GM18499 (cell line): ENCODE measurements around the gene RIPOR2.

ENCODE experiments used
- ATAC-seq: cut with Tn5 transposase; IDR thresholded peaks from one replicate; pipeline ENCODE4 v1.9.1; 2021; ENCODE audit warnings: moderate number of reproducible peaks; ENCODE audit not compliant: insufficient read depth, unreplicated experiment

RIPOR2 gene

DNA sequence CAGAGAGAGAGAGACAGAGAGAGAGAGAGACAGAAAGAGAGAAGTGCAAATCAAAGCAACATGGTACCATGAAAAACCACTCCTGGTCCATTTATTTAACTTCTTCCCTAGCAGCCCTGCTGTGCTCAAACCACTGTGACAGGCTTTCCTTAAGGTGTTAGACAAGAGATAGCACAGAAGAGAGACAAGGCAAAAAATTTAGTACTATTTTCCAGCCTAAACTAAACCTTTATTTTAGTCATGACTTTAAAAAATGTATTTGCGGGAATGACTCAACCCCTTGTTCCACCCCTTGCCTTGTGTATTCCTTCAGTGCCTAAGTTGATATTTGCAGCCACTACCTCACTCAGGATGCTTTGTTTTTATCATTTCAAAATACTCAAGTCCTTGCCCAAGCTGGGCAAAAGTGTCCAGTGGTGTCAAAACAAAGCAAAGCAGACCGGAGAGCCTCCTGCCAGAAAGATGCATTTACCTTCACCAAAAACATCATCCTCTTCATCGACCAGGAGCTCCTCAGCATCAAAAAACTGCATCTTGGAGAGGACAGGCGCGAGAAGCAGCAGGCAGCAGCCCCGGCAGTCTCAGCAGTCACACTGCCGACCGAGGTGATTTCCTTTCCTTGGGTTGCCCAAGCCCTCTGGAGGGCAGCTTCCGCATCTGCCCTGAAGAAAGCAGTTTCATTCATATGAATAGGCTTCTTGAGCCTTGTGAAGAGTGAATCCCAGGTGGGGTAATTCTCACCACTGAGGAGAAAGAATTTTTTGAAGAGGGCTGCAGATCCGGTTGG is at the start of gene RIPOR2:
TSS of gene RIPOR2 (minus strand) at position 595 of the 787 bp plus-strand sequence. CDS start at position 533, 62 bp downstream.
- no peak for ATAC-seq

GRCh38 chr6:24985323-24985722 is 49.6 kb upstream of the RIPOR2 start:
- ATAC-seq, result no peak

- ATAC-seq, result no peak
These were observed 46.5 kb upstream of the RIPOR2 start for GRCh38 chr6:24982231-24982630.

GRCh38 chr6:24981386-24981760 is 45.6 kb upstream of the RIPOR2 start:
- ATAC-seq, result no peak

GRCh38 chr6:24980507-24981385 is 45.0 kb upstream of the RIPOR2 start:
- no peak for ATAC-seq

DNA sequence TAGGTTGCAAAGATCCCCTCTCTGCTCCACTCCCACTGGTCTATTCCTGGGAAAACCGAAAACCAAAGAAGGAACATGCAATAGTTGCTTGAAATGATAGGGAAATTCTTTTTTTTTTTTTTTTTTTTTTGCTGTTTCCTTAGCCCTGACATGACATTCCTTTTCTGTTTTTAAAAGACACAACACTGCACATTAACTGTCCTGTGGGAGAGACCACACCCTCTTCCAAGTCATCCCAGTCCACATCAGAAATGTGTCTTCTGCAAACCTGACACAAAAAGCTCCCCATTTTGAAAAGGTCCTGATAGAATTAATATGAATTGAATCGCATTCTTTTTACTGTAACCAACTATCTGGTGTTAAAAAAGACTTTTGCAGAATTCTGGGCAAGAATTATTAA is 43.4 kb upstream of the RIPOR2 start:
- ATAC-seq, result no peak

GRCh38 chr6:24974182-24975171 is 38.7 kb upstream of the RIPOR2 start:
- peak; percentile 85 for ATAC-seq

- no peak for ATAC-seq
These were observed 36.7 kb upstream of the RIPOR2 start for GRCh38 chr6:24972311-24972958.

DNA sequence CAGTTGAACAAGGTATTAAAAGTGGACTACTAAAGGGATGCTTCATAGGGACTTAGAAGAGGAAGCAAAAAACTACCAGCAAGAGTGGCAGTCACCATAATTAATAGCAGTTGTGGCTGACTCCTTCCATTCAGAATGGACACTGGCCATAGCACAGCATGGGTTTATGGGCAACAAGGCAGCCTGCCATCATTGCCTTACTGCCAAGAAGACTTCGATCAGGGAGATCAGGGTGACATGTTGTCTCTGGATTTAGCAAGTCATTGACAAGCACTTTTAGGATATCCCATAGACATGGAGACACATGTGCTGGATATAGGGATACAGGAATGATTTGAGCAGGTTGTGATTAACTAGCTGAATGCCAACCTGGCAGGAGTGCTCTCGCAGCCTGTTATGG is 35.3 kb upstream of the RIPOR2 start:
- ATAC-seq, result no peak

DNA sequence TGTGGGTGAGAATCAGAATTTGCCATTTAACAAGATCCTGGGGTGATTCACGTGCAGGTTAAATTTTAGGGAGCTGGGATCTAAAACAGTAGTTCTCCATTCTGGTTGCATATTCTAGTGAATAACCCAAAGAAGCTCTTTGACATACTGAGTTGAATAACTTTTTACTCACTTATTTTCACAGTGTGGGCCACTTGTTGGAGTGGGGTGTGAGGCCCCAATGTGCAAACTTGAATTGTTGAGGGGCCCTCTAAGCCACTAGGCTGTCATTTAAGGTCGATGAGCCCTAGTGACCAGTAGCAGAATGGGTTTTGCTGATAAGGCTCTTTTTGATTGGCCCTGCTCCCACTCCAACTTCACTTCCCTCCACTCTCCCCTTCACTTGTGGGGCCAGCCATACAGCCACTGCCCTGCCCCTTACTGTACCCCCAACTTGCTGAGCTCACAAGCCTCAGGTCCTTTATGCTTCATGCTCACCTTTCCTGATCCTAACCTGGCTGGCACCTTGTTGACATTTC is 33.6 kb upstream of the RIPOR2 start:
- ATAC-seq, result no peak

GRCh38 chr6:24968783-24969182 is 33.0 kb upstream of the RIPOR2 start:
- no peak for ATAC-seq

DNA sequence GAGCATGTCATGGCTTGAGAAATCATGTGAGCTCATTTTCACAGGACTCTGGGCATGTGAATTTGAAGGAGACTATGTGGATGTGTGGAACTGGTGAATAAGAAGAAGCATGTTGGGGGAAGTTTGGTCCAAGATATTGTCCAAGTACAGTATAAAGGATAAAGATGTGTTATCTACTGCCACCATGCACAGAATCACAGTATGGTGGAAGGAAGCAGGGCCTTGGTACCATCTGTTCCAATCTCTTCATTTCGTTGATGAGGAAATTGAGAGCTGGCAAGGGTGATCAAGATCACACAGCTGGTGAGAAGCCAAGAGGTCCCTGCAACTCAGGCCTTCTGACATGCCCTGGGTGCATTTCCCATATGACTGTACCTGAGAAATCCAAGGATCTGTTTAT is 31.5 kb upstream of the RIPOR2 start:
- no peak for ATAC-seq

GRCh38 chr6:24966381-24966780 is 30.6 kb upstream of the RIPOR2 start:
- no peak for ATAC-seq

GRCh38 chr6:24963887-24964570 is 28.3 kb upstream of the RIPOR2 start:
- no peak for ATAC-seq

DNA sequence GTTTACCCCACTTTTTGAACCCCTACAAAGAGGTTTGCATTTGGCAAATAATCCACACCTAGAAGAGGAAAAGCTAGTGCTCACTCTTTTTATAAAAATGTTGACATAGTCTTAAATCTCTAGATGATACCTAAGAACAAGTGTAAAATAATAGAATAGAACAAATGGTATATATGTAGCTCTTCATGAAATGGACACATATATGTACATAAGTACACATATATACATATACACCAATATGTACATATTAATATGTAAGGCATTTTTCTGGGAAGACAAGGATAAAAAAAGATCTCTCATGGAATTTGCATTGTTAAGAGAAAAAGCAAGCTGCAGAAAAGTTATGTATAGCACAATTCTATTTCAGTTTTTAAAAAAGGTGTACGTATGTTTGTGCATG is 27.6 kb upstream of the RIPOR2 start:
- ATAC-seq, result no peak

DNA sequence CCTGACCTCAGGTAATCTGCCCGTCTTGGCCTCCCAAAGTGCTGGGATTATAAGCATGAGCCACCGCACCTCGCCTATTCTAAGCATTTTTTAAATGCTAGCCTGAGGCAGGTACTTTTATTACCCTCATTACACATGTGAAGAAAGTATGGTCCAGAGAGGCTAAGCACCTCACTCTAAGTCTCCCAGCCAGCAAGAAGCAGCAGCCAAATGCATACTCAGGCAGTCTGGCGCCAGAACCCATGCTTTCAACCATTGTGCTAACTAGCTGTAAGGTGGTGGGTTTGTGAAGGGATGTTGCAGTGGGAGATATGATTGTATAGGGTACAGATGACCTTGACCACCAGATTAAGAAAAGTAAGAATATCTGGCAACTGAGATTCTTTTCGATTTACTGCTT is 26.1 kb upstream of the RIPOR2 start:
- ATAC-seq, result no peak

DNA sequence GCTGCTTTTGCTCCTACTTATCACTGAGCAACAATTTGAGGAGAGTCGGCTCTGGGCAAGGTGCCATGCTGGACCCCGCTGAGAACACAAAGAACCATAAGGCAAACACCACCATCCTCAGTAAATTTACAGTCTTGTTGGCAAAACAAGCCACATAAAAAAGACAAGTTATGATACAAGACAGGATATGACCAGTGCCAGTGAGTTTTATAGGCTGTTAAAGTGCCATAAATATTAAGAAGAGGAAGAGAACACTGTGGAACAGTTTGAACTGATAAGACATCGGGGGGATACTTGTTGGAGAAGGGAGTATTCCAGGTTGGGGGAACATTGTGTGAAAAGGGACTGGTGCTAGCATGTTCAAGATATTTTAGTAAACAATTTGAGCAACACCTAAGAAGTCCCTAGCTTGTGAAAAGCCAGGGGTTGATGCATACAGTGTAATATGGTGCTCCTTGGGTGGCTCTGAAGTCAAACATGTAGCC is 25.3 kb upstream of the RIPOR2 start:
- ATAC-seq, result no peak

DNA sequence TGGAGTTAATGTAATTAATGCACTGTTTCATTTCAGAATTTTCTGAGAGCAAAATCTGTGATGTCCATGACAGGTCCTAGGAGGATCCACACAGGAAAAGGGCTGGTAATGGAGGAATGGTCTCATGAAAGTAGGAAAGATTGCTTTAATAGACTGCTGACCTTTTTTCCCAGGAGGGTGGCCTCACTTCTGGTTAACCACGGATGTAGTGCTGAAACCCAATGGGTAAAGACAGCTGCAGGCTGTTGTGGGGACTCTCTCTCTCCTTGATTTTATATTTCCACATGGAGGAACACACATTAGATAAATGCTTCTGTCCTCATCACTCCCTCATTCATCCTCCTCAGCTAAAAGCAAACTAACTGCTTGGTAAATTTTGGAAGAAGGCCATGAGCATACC is 23.6 kb upstream of the RIPOR2 start:
- no peak for ATAC-seq

DNA sequence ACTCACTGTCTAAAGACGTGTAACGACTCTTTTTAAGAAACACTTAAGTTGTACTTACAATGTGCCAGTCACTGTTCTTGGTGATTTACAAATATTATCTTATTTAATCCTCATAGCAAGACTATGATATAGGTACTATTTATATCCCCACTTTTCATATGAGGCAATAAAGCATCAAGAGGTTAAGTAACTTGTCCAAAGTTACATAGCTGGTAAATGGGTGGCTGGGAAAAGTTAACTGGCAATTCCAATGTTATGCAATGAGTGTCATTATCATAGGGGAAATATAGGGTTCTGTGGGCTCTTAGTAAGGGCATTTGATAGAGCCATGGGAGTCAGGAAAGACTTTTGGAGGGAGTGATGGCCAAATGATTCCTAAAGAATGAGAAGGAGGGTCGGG is 21.4 kb upstream of the RIPOR2 start:
- no peak for ATAC-seq
